Keratinocyte (primary cell): Measurements from ENCODE around the gene HHATL.

Source experiments
- CTCF ChIP-seq, 3 experiments: IDR thresholded peaks in 1 of 3; conservative IDR thresholded peaks in 1 of 3; optimal IDR thresholded peaks in 1 of 3; 2 replicates in 2 of 3; 3 replicates in 1 of 3; pipeline versions ENCODE3 to v1.5.1; 2011; ENCODE audit warnings: low read length in 3 of 3, mild to moderate bottlenecking in 3 of 3, moderate library complexity in 2 of 3, control low read depth in 1 of 3, inconsistent platforms in 1 of 3; ENCODE audit not compliant: insufficient read depth in 2 of 3; ENCODE audit errors: extremely low read depth in 1 of 3
- EZH2 ChIP-seq: IDR thresholded peaks from one replicate; pipeline ENCODE4 v1.6.1; 2012; ENCODE audit warnings: inconsistent platforms, mild to moderate bottlenecking, low read length, moderate library complexity

GRCh38 chr3:42664438-42664803 is 38.2 kb downstream of the HHATL start:
- TF ChIP-seq EZH2 (no peak), CTCF (optimal IDR thresholded peaks at IDR 0.05 in 1 of 3, IDR thresholded peaks at IDR 0.05 in 1 of 3, conservative IDR thresholded peaks at IDR 0.05 in 1 of 3; ENCODE audit: extremely low read depth in 1 of 3, insufficient read depth in 2 of 3, low read length in 3 of 3) (no peak)
